Adrenal gland (tissue), 12 donors: Measurements from ENCODE around the gene ZDHHC18. TPM values are rescaled to one million over a fixed set of nuclear protein-coding genes. Genes with fewer than 3 reads are reported as not detected.
A peak's percentile ranks its signal among the peaks of the same experiment; 100 is the strongest.

Experiments
- DNase-seq, 7 donors: peaks; one replicate each; pipeline ENCODE4 v3.0.0-alpha.2; 2019 to 2020
- H3K27ac ChIP-seq, 5 donors: fragments of 200-600 bp; sonication (generic) in 4 of 5; 1 replicate in 3 of 5; 2 replicates in 2 of 5; pipeline versions ENCODE4 v1.5.1 to v1.8.0; 2016 to 2020; ENCODE audit warnings: mild to moderate bottlenecking in 1 of 5
- H3K27me3 ChIP-seq: fragments of 200-600 bp; 2 replicates; pipeline ENCODE4 v1.8.0; 2021
- H3K36me3 ChIP-seq, 2 donors: fragments of 200-600 bp; replicated peaks in 1 of 2; 1 replicate in 1 of 2; 2 replicates in 1 of 2; pipeline versions ENCODE4 v1.5.1 to v1.8.0; 2018 to 2022
- H3K4me1 ChIP-seq, 2 donors: fragments of 200-600 bp; replicated peaks in 1 of 2; 1 replicate in 1 of 2; 2 replicates in 1 of 2; pipeline versions ENCODE4 v1.5.1 to v1.8.0; 2018 to 2021
- H3K4me3 ChIP-seq, 4 donors: fragments of 200-600 bp; sonication (generic) in 3 of 4; one replicate each; pipeline ENCODE4 v1.5.1; 2016 to 2018
- H3K9me3 ChIP-seq, 3 donors: fragments of 200-600 bp; sonication (generic) in 1 of 3; replicated peaks in 1 of 3; 1 replicate in 2 of 3; 2 replicates in 1 of 3; pipeline versions ENCODE4 v1.5.1 to v1.8.0; 2016 to 2021
- CTCF ChIP-seq, 6 experiments: fragments of 450-650 bp in 4 of 6; fragments of 200-600 bp in 2 of 6; sonication (generic) in 1 of 6; IDR thresholded peaks; 1 replicate in 5 of 6; 2 replicates in 1 of 6; pipeline versions ENCODE4 v1.5.1 to v1.8.0; 2016 to 2021; ENCODE audit warnings: antibody characterized with exemption in 6 of 6, mild to moderate bottlenecking in 2 of 6, moderate library complexity in 1 of 6
- POLR2A ChIP-seq, 2 donors: fragments of 450-650 bp; IDR thresholded peaks; one replicate each; pipeline ENCODE4 v1.6.1; 2017; ENCODE audit warnings: antibody characterized with exemption in 2 of 2, mild to moderate bottlenecking in 2 of 2, moderate library complexity in 1 of 2
- WGBS, 4 donors: extraction: QIAGEN DNeasy Blood & Tissue Kit in 2 of 4; methylation state at CpG; one replicate each; pipeline versions ENCODE4 v1.1.5 to v1.1.7; 2013 to 2017; 5-methylcytosine and 5-hydroxymethylcytosine counted together
- intact Hi-C, 2 donors: fragments of 100-400 bp; cut with DNase I; formaldehyde crosslinking; loops; one replicate each; pipeline versions ENCODE4 v1.14.1 to v1.15.0; 2022 to 2023
- polyA plus RNA-seq, 3 donors: library from polyadenylated mRNA; stranded (reverse); fragments of 200-250 nt in 2 of 3; fragments of 350-450 nt in 1 of 3; fragmentation: Illumina TruSeq in 1 of 3; extraction: RNeasy Lipid Tissue Mini Kit (QIAGEN cat#74804) in 1 of 3; gene quantifications; one replicate each; pipeline ENCODE4 v1.2.3, GENCODE V29; 2013 to 2014
- total RNA-seq, 9 donors: library from RNA; depleted of rRNA in 4 of 9; stranded (reverse); fragments of >200 nt in 4 of 9; fragments of 120-200 nt in 1 of 9; fragmentation: NEBNext Ultra II Directional in 1 of 9; extraction: Animal tissue kit (Norgen Biotek cat#: 25700) in 1 of 9; gene quantifications; one replicate each; pipeline versions ENCODE4 v1.1.0 to v1.2.4, GENCODE V29; 2013 to 2023
- donor health status: healthy with polysubstance abuse.
- donor health status: Bipolar disorder and iron deficiency.
- donor health status: DM: yes; HTN: yes; CAD: no.
- donor health status: DM: no; HTN: no; CAD: no.
- donor health status: DM: no; HTN: no; CAD: no.
- donor health status: DM: yes; HTN: yes; CAD: no.

The ZDHHC18 gene
- total and polyA plus RNA-seq, 12 donors: 4.9 to 16.5 (median 10.0) TPM

- H3K9me3 ChIP-seq: no peaks in the 10 kb centered on the region
- intact Hi-C loops: no loop called here
- H3K27me3 ChIP-seq: no peaks in the 10 kb centered on the region
- H3K36me3 ChIP-seq: peaks cover 0 to 5% of the 10 kb centered on the region in 2 donors
- WGBS, 4 donors: 59 to 68% (median 63%) methylated on average over 3 to 4 of the region's 4 CpGs
- TF ChIP-seq POLR2A (IDR thresholded peaks at IDR 0.05) (no peak), CTCF (IDR thresholded peaks at IDR 0.05) (no peak)
- peak overlapping the region in 1 of 5 donors; percentile 41 for H3K27ac ChIP-seq
- DNase-seq: no peak
- no peak overlapping the region for H3K4me3 ChIP-seq
- H3K4me1 ChIP-seq: peaks cover 16 to 39% of the 10 kb centered on the region in 2 donors
Measured at GRCh38 chr1:26828411-26828991, 2.0 kb downstream of the ZDHHC18 start.

- no peaks in the 10 kb centered on the region for H3K9me3 ChIP-seq
- H3K4me3 ChIP-seq: no peak overlapping the region
- TF ChIP-seq POLR2A (IDR thresholded peaks at IDR 0.05) (no peak), CTCF (IDR thresholded peaks at IDR 0.05) (no peak)
- H3K4me1 ChIP-seq: peaks cover 16 to 39% of the 10 kb centered on the region in 2 donors
- H3K27me3 ChIP-seq: no peaks in the 10 kb centered on the region
- H3K27ac ChIP-seq: no peak overlapping the region
- no peak for DNase-seq
- WGBS, 4 donors: 88 to 92% (median 91%) methylated on average over 6 of the region's 6 CpGs
- intact Hi-C loops: no loop called here
- peaks cover 0 to 13% of the 10 kb centered on the region in 2 donors for H3K36me3 ChIP-seq
Measured at GRCh38 chr1:26829184-26829911, 2.9 kb downstream of the ZDHHC18 start.

GRCh38 chr1:26831059-26831458 lies 4.6 kb downstream of the ZDHHC18 start:
- no peak for DNase-seq
- intact Hi-C loops: no loop called here
- H3K27me3 ChIP-seq: no peaks in the 10 kb centered on the region
- H3K27ac ChIP-seq: no peak overlapping the region
- H3K36me3 ChIP-seq: peaks cover 0 to 30% of the 10 kb centered on the region in 2 donors
- TF ChIP-seq CTCF (IDR thresholded peaks at IDR 0.05) (no peak), POLR2A (IDR thresholded peaks at IDR 0.05) (no peak)
- WGBS, 4 donors: 95 to 99% (median 96%) methylated on average over 3 of the region's 3 CpGs
- no peaks in the 10 kb centered on the region for H3K9me3 ChIP-seq
- H3K4me3 ChIP-seq: no peak overlapping the region
- peaks cover 14 to 35% of the 10 kb centered on the region in 2 donors for H3K4me1 ChIP-seq

- H3K27me3 ChIP-seq: no peaks in the 10 kb centered on the region
- H3K4me3 ChIP-seq: no peak overlapping the region
- no peaks in the 10 kb centered on the region for H3K9me3 ChIP-seq
- H3K4me1 ChIP-seq: peaks cover 12 to 33% of the 10 kb centered on the region in 2 donors
- TF ChIP-seq POLR2A (IDR thresholded peaks at IDR 0.05) (no peak), CTCF (IDR thresholded peaks at IDR 0.05) (no peak)
- intact Hi-C loops: no loop called here
- peaks cover 0 to 31% of the 10 kb centered on the region in 2 donors for H3K36me3 ChIP-seq
- WGBS, 4 donors: 65 to 79% (median 71%) methylated on average over 3 of the region's 3 CpGs
- no peak overlapping the region for H3K27ac ChIP-seq
- DNase-seq: no peak
Measured at GRCh38 chr1:26831546-26832248, 5.2 kb downstream of the ZDHHC18 start.
